DND-41 (cell line): ENCODE results near the gene PPP1R17.

Experiments used
- ATAC-seq: fragments of 200-7000 bp; cut with Tn5 transposase; 3 replicates; pipeline ENCODE4 v1.9.1; 2021; ENCODE audit warnings: low read depth; ENCODE audit not compliant: insufficient read depth
- DNase-seq: peaks from one replicate; pipeline ENCODE4 v3.0.0-alpha.2; 2020
- H2AFZ ChIP-seq: 2 replicates; pipeline ENCODE4 v1.6.0; 2012; ENCODE audit warnings: low read depth, low read length
- H3K27ac ChIP-seq: 2 replicates; pipeline ENCODE4 v1.5.1; 2012; ENCODE audit warnings: low read length, inconsistent platforms
- H3K27me3 ChIP-seq: fragments of 200-600 bp; sonication (generic); 2 replicates; pipeline ENCODE4 v1.6.0; 2012; ENCODE audit warnings: low read length, mild to moderate bottlenecking, inconsistent platforms; ENCODE audit not compliant: insufficient read depth, poor library complexity
- H3K36me3 ChIP-seq: 2 replicates; pipeline ENCODE4 v1.5.1; 2012; ENCODE audit warnings: low read length, inconsistent platforms; ENCODE audit not compliant: insufficient read depth
- H3K4me1 ChIP-seq: 2 replicates; pipeline ENCODE4 v1.5.1; 2012; ENCODE audit warnings: mild to moderate bottlenecking, low read length; ENCODE audit not compliant: insufficient read depth
- H3K4me2 ChIP-seq: 2 replicates; pipeline ENCODE4 v1.6.0; 2012; ENCODE audit warnings: mild to moderate bottlenecking, moderate library complexity, low read length, inconsistent platforms; ENCODE audit not compliant: insufficient read depth
- H3K4me3 ChIP-seq, 2 experiments: fragments of 200-600 bp in 1 of 2; shearing (Covaris generic) in 1 of 2; 2 replicates each; pipeline ENCODE4 v1.5.1; 2012 to 2016; ENCODE audit warnings: inconsistent platforms in 2 of 2, low read length in 2 of 2, mild to moderate bottlenecking in 2 of 2, low read depth in 1 of 2, moderate library complexity in 1 of 2
- H3K79me2 ChIP-seq: 2 replicates; pipeline ENCODE4 v1.6.0; 2012; ENCODE audit warnings: low read length, inconsistent platforms; ENCODE audit not compliant: insufficient read depth
- H3K9ac ChIP-seq: 2 replicates; pipeline ENCODE4 v1.6.0; 2012; ENCODE audit warnings: low read depth, mild to moderate bottlenecking, inconsistent platforms, low read length, moderate library complexity
- H3K9me3 ChIP-seq: 2 replicates; pipeline ENCODE4 v1.5.1; 2012; ENCODE audit warnings: low read length, moderate library complexity, mild to moderate bottlenecking, inconsistent platforms; ENCODE audit not compliant: insufficient read depth, severe bottlenecking
- H4K20me1 ChIP-seq: 2 replicates; pipeline ENCODE4 v1.6.0; 2012; ENCODE audit warnings: low read length; ENCODE audit not compliant: insufficient read depth
- CTCF ChIP-seq: IDR thresholded peaks from 2 replicates; pipeline ENCODE4 v1.5.1; 2012; ENCODE audit warnings: borderline replicate concordance, low read length, moderate library complexity, mild to moderate bottlenecking; ENCODE audit not compliant: poor library complexity, severe bottlenecking; ENCODE audit errors: extremely low read depth
- EZH2 ChIP-seq: IDR thresholded peaks from 3 replicates; pipeline ENCODE4 v1.6.1; 2012; ENCODE audit warnings: borderline replicate concordance, low read depth, mild to moderate bottlenecking, moderate library complexity, low read length, inconsistent platforms; ENCODE audit not compliant: severe bottlenecking

PPP1R17 gene

GRCh38 chr7:31665546-31665945, 21.5 kb upstream of the PPP1R17 start:
- no peaks in the 10 kb centered on the region for H3K9me3 ChIP-seq
- H4K20me1 ChIP-seq: no peaks in the 10 kb centered on the region
- H3K79me2 ChIP-seq: no peaks in the 10 kb centered on the region
- TF ChIP-seq EZH2: no peak
- TF ChIP-seq CTCF: no peak
- ATAC-seq: no peak
- no peak for DNase-seq
- H3K4me3 ChIP-seq: no peak overlapping the region
- no peak overlapping the region for H3K9ac ChIP-seq
- no peaks in the 10 kb centered on the region for H3K36me3 ChIP-seq
- H3K4me1 ChIP-seq: no peaks in the 10 kb centered on the region
- H3K4me2 ChIP-seq: no peak overlapping the region
- no peak overlapping the region for H3K27ac ChIP-seq
- no peak overlapping the region for H2AFZ ChIP-seq
- H3K27me3 ChIP-seq: no peaks in the 10 kb centered on the region

- no peak overlapping the region for H2AFZ ChIP-seq
- no peak overlapping the region for H3K9ac ChIP-seq
- no peaks in the 10 kb centered on the region for H3K79me2 ChIP-seq
- ATAC-seq: no peak
- TF ChIP-seq EZH2 (no peak), CTCF (no peak)
- H3K27me3 ChIP-seq: peaks cover 3% of the 10 kb centered on the region
- no peak overlapping the region for H3K4me2 ChIP-seq
- H3K36me3 ChIP-seq: no peaks in the 10 kb centered on the region
- H4K20me1 ChIP-seq: no peaks in the 10 kb centered on the region
- DNase-seq: no peak
- H3K27ac ChIP-seq: no peak overlapping the region
- no peaks in the 10 kb centered on the region for H3K9me3 ChIP-seq
- H3K4me3 ChIP-seq: no peak overlapping the region
- no peaks in the 10 kb centered on the region for H3K4me1 ChIP-seq
Observed at GRCh38 chr7:31669461-31669860, 17.6 kb upstream of the PPP1R17 start.

GRCh38 chr7:31679574-31680305, 7.3 kb upstream of the PPP1R17 start:
- Histone ChIP-seq H4K20me1 (no peaks in the 10 kb centered on the region), H3K4me2 (no peak overlapping the region), H3K27me3 (no peaks in the 10 kb centered on the region), H3K79me2 (no peaks in the 10 kb centered on the region), H3K4me1 (no peaks in the 10 kb centered on the region), H3K27ac (no peak overlapping the region), H2AFZ (no peak overlapping the region), H3K4me3 (no peak overlapping the region), H3K36me3 (no peaks in the 10 kb centered on the region), H3K9ac (no peak overlapping the region), H3K9me3 (no peaks in the 10 kb centered on the region)
- ATAC-seq (no peak), DNase-seq (no peak)
- TF ChIP-seq CTCF (no peak), EZH2 (no peak)
